HepG2 (cell line): ENCODE data around the gene SPACDR. TPM values are rescaled to one million over a fixed set of nuclear protein-coding genes. Genes with fewer than 3 reads are reported as not detected.

Experiments
- JUND ChIP-seq: sonication (generic); formaldehyde crosslinking; IDR thresholded peaks from 2 replicates; pipeline ENCODE4 v1.8.0; 2022; ENCODE audit warnings: mild to moderate bottlenecking, missing genetic modification reagents
- LCORL ChIP-seq, 2 experiments: fragments of 450-650 bp in 1 of 2; sonication (generic) in 1 of 2; formaldehyde crosslinking in 1 of 2; IDR thresholded peaks; 2 replicates each; pipeline versions ENCODE4 v1.5.0 to v1.6.1; 2017 to 2020; ENCODE audit warnings: antibody characterized with exemption in 1 of 2, missing genetic modification reagents in 1 of 2
- MXI1 ChIP-seq: IDR thresholded peaks from 3 replicates; pipeline ENCODE4 v1.6.1; 2012; ENCODE audit warnings: low read depth, low read length, inconsistent platforms, borderline replicate concordance
- POLR2AphosphoS2 ChIP-seq: IDR thresholded peaks from 2 replicates; pipeline ENCODE4 v1.6.1; 2011; ENCODE audit warnings: low read depth, low read length, improper control_type of control experiment
- PRDM10 ChIP-seq: sonication (generic); formaldehyde crosslinking; IDR thresholded peaks from 2 replicates; pipeline ENCODE4 v1.4.0; 2020; ENCODE audit warnings: low read depth, missing genetic modification reagents
- RFX3 ChIP-seq: IDR thresholded peaks from 2 replicates; pipeline ENCODE4 v1.6.1; 2016; ENCODE audit warnings: missing biosample characterization, missing genetic modification reagents
- ZFAT ChIP-seq: sonication (generic); formaldehyde crosslinking; conservative IDR thresholded peaks from 2 replicates; pipeline ENCODE4 v1.8.1; 2023; ENCODE audit warnings: missing genetic modification reagents, inconsistent platforms
- ZNF3 ChIP-seq: IDR thresholded peaks from 2 replicates; pipeline ENCODE4 v1.7.0; 2017; ENCODE audit warnings: inconsistent platforms
- ZNF639 ChIP-seq: conservative IDR thresholded peaks from 2 replicates; pipeline ENCODE4 v1.6.1; 2018; ENCODE audit warnings: missing genetic modification reagents
- ZNF766 ChIP-seq: sonication (generic); formaldehyde crosslinking; IDR thresholded peaks from 2 replicates; pipeline ENCODE4 v1.5.0; 2020; ENCODE audit warnings: missing genetic modification reagents, borderline replicate concordance
- ZNF782 ChIP-seq: sonication (generic); formaldehyde crosslinking; IDR thresholded peaks from 2 replicates; pipeline ENCODE4 v1.4.0; 2020; ENCODE audit warnings: missing genetic modification reagents, mild to moderate bottlenecking, borderline replicate concordance
- ZSCAN20 ChIP-seq: sonication (generic); formaldehyde crosslinking; IDR thresholded peaks from 2 replicates; pipeline ENCODE4 v1.4.0; 2020; ENCODE audit warnings: missing genetic modification reagents, mild to moderate bottlenecking, borderline replicate concordance
- polyA plus RNA-seq, 8 experiments: library from polyadenylated mRNA; depleted of rRNA in 3 of 8; stranded (reverse) in 7 of 8; unstranded in 1 of 8; fragments of >200 nt; fragmentation: Illumina TruSeq in 4 of 8; extraction: Trizol in 4 of 8; gene quantifications; 2 replicates each; pipeline versions ENCODE4 v1.2.1 to v1.2.3, GENCODE V29; 2011 to 2016; ENCODE audit warnings: low read depth in 4 of 8, missing spikeins in 1 of 8, mixed read lengths in 1 of 8; ENCODE audit not compliant: insufficient read depth in 1 of 8
- total RNA-seq, 5 experiments: library from RNA; depleted of rRNA; stranded (reverse); fragments of >200 nt; fragmentation: Illumina TruSeq; extraction: Trizol; gene quantifications; 2 replicates each; pipeline ENCODE4 v1.2.3, GENCODE V29; 2016; ENCODE audit warnings: low read depth in 1 of 5
- TF ChIP-seq, protein P1 (sequence below): sonication (generic); formaldehyde crosslinking; IDR thresholded peaks from 2 replicates; pipeline ENCODE4 v1.5.0; 2020; ENCODE audit warnings: mild to moderate bottlenecking, missing genetic modification reagents
- TF ChIP-seq, protein P2 (sequence below): sonication (generic); formaldehyde crosslinking; IDR thresholded peaks from 2 replicates; pipeline ENCODE4 v1.8.0; 2022; ENCODE audit warnings: mild to moderate bottlenecking, missing genetic modification reagents, moderate library complexity
- TF ChIP-seq, protein P3 (sequence below): sonication (generic); formaldehyde crosslinking; IDR thresholded peaks from 2 replicates; pipeline ENCODE4 v1.5.0; 2020; ENCODE audit warnings: missing genetic modification reagents
- TF ChIP-seq, protein P4 (sequence below): sonication (generic); formaldehyde crosslinking; conservative IDR thresholded peaks from 2 replicates; pipeline ENCODE4 v1.4.0; 2020; ENCODE audit warnings: missing genetic modification reagents

Gene SPACDR
- total and polyA plus RNA-seq, 2 of the 13 experiments (the other 11 are each of a cell fraction or from before 2014, with no cell fraction given), result 0.41 TPM; not detected in 1

DNA sequence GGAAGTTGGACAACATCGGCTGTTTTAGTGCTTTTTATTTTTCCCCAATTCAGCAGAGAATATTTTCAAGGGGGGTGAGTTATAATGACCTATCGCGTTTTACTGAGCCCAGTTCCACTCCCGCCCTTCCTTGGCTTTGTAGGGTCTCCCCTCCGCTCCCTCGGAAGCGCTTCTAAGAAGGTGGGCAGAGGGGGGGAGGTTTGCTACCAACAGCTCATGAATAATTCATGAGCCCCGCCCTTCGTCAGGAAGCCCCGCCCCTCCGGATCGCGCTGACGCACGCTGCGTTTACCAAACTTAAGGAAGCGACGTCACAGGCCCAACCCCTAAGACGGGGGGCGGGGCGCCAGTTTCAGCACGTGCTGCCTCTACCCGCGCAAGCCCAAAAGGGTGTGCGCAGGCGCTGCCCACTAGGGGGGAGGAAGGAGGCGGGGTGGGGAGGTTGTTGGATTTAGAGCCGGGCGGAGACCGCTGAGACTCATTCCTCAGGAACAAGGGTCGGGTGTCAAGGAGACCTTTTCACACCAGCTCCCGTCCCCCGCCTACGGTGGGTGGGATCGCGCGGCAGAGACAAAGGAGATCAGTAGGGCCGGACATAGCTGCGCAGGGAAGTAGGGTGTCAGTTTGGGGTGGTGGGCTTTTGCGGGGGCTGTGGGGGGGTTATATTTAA lies 35.0 kb downstream of the SPACDR start (continued):
- TF ChIP-seq, protein P1, sequence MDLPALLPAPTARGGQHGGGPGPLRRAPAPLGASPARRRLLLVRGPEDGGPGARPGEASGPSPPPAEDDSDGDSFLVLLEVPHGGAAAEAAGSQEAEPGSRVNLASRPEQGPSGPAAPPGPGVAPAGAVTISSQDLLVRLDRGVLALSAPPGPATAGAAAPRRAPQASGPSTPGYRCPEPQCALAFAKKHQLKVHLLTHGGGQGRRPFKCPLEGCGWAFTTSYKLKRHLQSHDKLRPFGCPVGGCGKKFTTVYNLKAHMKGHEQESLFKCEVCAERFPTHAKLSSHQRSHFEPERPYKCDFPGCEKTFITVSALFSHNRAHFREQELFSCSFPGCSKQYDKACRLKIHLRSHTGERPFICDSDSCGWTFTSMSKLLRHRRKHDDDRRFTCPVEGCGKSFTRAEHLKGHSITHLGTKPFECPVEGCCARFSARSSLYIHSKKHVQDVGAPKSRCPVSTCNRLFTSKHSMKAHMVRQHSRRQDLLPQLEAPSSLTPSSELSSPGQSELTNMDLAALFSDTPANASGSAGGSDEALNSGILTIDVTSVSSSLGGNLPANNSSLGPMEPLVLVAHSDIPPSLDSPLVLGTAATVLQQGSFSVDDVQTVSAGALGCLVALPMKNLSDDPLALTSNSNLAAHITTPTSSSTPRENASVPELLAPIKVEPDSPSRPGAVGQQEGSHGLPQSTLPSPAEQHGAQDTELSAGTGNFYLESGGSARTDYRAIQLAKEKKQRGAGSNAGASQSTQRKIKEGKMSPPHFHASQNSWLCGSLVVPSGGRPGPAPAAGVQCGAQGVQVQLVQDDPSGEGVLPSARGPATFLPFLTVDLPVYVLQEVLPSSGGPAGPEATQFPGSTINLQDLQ (CRISPR knock-in tag), result no peak; the same call in 1 of the 2 replicates
- TF ChIP-seq PRDM10 (CRISPR knock-in tag), result no peak
- TF ChIP-seq, protein P2, sequence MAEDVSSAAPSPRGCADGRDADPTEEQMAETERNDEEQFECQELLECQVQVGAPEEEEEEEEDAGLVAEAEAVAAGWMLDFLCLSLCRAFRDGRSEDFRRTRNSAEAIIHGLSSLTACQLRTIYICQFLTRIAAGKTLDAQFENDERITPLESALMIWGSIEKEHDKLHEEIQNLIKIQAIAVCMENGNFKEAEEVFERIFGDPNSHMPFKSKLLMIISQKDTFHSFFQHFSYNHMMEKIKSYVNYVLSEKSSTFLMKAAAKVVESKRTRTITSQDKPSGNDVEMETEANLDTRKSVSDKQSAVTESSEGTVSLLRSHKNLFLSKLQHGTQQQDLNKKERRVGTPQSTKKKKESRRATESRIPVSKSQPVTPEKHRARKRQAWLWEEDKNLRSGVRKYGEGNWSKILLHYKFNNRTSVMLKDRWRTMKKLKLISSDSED (CRISPR knock-in tag), result no peak
- TF ChIP-seq JUND (CRISPR knock-in tag), result no peak
- no peak for TF ChIP-seq ZFAT (CRISPR knock-in tag)
- TF ChIP-seq ZNF639, result no peak
- TF ChIP-seq, protein P3, sequence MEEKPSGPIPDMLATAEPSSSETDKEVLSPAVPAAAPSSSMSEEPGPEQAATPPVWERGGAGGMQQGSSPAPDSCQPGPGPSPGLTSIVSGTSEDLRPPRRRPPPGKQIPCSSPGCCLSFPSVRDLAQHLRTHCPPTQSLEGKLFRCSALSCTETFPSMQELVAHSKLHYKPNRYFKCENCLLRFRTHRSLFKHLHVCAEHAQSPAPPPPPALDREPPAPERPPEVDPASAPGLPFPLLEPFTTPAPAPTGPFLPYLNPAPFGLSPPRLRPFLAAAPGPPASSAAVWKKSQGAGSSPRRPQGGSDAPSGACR (CRISPR knock-in tag), result peak; percentile 70; the same call in 1 of the 2 replicates
- peak; percentile 75; the same call in 1 of the 3 replicates for TF ChIP-seq MXI1
- peak; percentile 88 for TF ChIP-seq POLR2AphosphoS2
- 0 out of 2 replicates have a peak, but pooled peaks have one; percentile 30 for TF ChIP-seq ZNF782 (CRISPR knock-in tag)
- TF ChIP-seq ZNF766 (CRISPR knock-in tag), result no peak; the same call in none of the 2 replicates
- TF ChIP-seq RFX3 (CRISPR knock-in tag), result no peak; the same call in 1 of the 2 replicates
- TF ChIP-seq, protein P4, sequence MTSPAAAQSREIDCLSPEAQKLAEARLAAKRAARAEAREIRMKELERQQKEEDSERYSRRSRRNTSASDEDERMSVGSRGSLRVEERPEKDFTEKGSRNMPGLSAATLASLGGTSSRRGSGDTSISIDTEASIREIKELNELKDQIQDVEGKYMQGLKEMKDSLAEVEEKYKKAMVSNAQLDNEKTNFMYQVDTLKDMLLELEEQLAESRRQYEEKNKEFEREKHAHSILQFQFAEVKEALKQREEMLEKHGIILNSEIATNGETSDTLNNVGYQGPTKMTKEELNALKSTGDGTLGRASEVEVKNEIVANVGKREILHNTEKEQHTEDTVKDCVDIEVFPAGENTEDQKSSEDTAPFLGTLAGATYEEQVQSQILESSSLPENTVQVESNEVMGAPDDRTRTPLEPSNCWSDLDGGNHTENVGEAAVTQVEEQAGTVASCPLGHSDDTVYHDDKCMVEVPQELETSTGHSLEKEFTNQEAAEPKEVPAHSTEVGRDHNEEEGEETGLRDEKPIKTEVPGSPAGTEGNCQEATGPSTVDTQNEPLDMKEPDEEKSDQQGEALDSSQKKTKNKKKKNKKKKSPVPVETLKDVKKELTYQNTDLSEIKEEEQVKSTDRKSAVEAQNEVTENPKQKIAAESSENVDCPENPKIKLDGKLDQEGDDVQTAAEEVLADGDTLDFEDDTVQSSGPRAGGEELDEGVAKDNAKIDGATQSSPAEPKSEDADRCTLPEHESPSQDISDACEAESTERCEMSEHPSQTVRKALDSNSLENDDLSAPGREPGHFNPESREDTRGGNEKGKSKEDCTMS (CRISPR knock-in tag), result no peak
- TF ChIP-seq LCORL (IDR thresholded peaks at IDR 0.05), result no peak
- TF ChIP-seq LCORL (CRISPR knock-in tag; IDR thresholded peaks at IDR 0.05), result 0 out of 2 replicates have a peak, but pooled peaks have one; percentile 6
- TF ChIP-seq ZNF3 (CRISPR knock-in tag), result 0 out of 2 replicates have a peak, but pooled peaks have one; percentile 14
- no peak for TF ChIP-seq ZSCAN20
